IMR-90 (cell line): ENCODE measurements around the gene INSL3. TPM values are rescaled to one million over a fixed set of nuclear protein-coding genes. Genes with fewer than 3 reads are reported as not detected.
A peak's percentile ranks its signal among the peaks of the same experiment; 100 is the strongest.

ENCODE experiments used
- ATAC-seq: fragments of 200-7000 bp; cut with Tn5 transposase; 2 replicates; pipeline ENCODE4 v1.9.1; 2020; ENCODE audit warnings: low read depth, mild to moderate bottlenecking, moderate library complexity
- BruUV-seq: library from RNA; stranded (reverse); fragments of 400-500 nt; replicated peaks from 2 replicates; lab custom pipeline; 2021; lab: Mats Ljungman, UMichigan
- CTCF ChIA-PET: fragments of 300-600 bp; formaldehyde crosslinking; extraction: SDS; loops from one replicate; lab custom pipeline; 2021; ENCODE audit warnings: antibody characterized with exemption; lab: Yijun Ruan, JAX
- POLR2A ChIA-PET: fragments of 300-600 bp; sonication (Branson Sonifier 250); formaldehyde crosslinking; loops from one replicate; lab custom pipeline; 2022; ENCODE audit warnings: antibody characterized with exemption; ENCODE audit not compliant: unreplicated experiment; lab: Charles Lee
- DNase-seq: peaks from one replicate; pipeline ENCODE4 v3.0.0; 2013
- H2AFZ ChIP-seq: replicated peaks from 2 replicates; pipeline ENCODE3; 2013; ENCODE audit warnings: low read length, mild to moderate bottlenecking; ENCODE audit not compliant: poor library complexity
- H2AK5ac ChIP-seq: 2 replicates; pipeline ENCODE4 v1.6.1; 2013; ENCODE audit warnings: low read depth, low read length, inconsistent platforms
- H2AK9ac ChIP-seq: replicated peaks from 2 replicates; pipeline ENCODE3; 2013; ENCODE audit warnings: mild to moderate bottlenecking, low read depth, low read length, moderate library complexity; ENCODE audit not compliant: poor library complexity
- H2BK120ac ChIP-seq: 2 replicates; pipeline ENCODE4 v1.6.1; 2013; ENCODE audit warnings: low read depth, low read length, inconsistent platforms
- H2BK15ac ChIP-seq: 3 replicates; pipeline ENCODE4 v1.6.1; 2013; ENCODE audit warnings: low read depth, low read length, inconsistent platforms
- H2BK20ac ChIP-seq: 2 replicates; pipeline ENCODE4 v1.6.1; 2013; ENCODE audit warnings: low read depth, mild to moderate bottlenecking, inconsistent platforms, low read length, moderate library complexity
- H2BK5ac ChIP-seq: 2 replicates; pipeline ENCODE4 v1.6.1; 2013; ENCODE audit warnings: mild to moderate bottlenecking, low read depth, low read length, inconsistent platforms; ENCODE audit not compliant: poor library complexity, severe bottlenecking
- H3K14ac ChIP-seq: replicated peaks from 2 replicates; pipeline ENCODE4 v1.6.1; 2013; ENCODE audit warnings: low read depth, low read length, inconsistent platforms
- H3K18ac ChIP-seq: 2 replicates; pipeline ENCODE4 v1.6.1; 2013; ENCODE audit warnings: low read depth, low read length, control low read depth
- H3K23ac ChIP-seq: 2 replicates; pipeline ENCODE4 v1.6.1; 2013; ENCODE audit warnings: low read depth, low read length, inconsistent platforms
- H3K27ac ChIP-seq: 2 replicates; pipeline ENCODE4 v1.5.1; 2013; ENCODE audit warnings: mild to moderate bottlenecking, control low read depth, low read length; ENCODE audit not compliant: insufficient read depth
- H3K27me3 ChIP-seq: 2 replicates; pipeline ENCODE4 v1.6.1; 2013; ENCODE audit warnings: low read length; ENCODE audit not compliant: control insufficient read depth, insufficient read depth
- H3K36me3 ChIP-seq: 2 replicates; pipeline ENCODE4 v1.6.1; 2013; ENCODE audit warnings: low read length, mixed read lengths; ENCODE audit not compliant: control insufficient read depth, insufficient read depth
- H3K4ac ChIP-seq: 2 replicates; pipeline ENCODE4 v1.6.1; 2013; ENCODE audit warnings: low read depth, low read length, inconsistent platforms
- H3K4me1 ChIP-seq: 2 replicates; pipeline ENCODE4 v1.6.1; 2013; ENCODE audit warnings: low read length, mixed read lengths; ENCODE audit not compliant: control insufficient read depth, insufficient read depth
- H3K4me2 ChIP-seq: 2 replicates; pipeline ENCODE4 v1.6.1; 2013; ENCODE audit warnings: low read depth, mild to moderate bottlenecking, control low read depth, low read length, moderate library complexity
- H3K4me3 ChIP-seq: 2 replicates; pipeline ENCODE4 v1.5.1; 2013; ENCODE audit warnings: low read depth, mild to moderate bottlenecking, control low read depth, low read length, moderate library complexity; ENCODE audit not compliant: insufficient read depth
- H3K56ac ChIP-seq: 2 replicates; pipeline ENCODE4 v1.6.1; 2013; ENCODE audit warnings: low read length, inconsistent platforms; ENCODE audit not compliant: insufficient read depth; ENCODE audit errors: extremely low read depth
- H3K79me1 ChIP-seq, 2 experiments: 2 replicates each; pipeline ENCODE4 v1.6.1; 2013; ENCODE audit warnings: low read length in 2 of 2, inconsistent platforms in 1 of 2, low read depth in 1 of 2
- H3K9ac ChIP-seq: 2 replicates; pipeline ENCODE4 v1.6.1; 2013; ENCODE audit warnings: low read depth, low read length, control low read depth
- H3K9me1 ChIP-seq: 2 replicates; pipeline ENCODE4 v1.6.1; 2013; ENCODE audit warnings: low read length, inconsistent platforms; ENCODE audit not compliant: insufficient read depth
- H3K9me3 ChIP-seq: 2 replicates; pipeline ENCODE4 v1.6.1; 2013; ENCODE audit warnings: low read length; ENCODE audit not compliant: control insufficient read depth, insufficient read depth
- H4K20me1 ChIP-seq: 2 replicates; pipeline ENCODE4 v1.6.1; 2013; ENCODE audit warnings: low read length, inconsistent platforms; ENCODE audit not compliant: insufficient read depth
- H4K5ac ChIP-seq: 2 replicates; pipeline ENCODE4 v1.6.1; 2013; ENCODE audit warnings: mild to moderate bottlenecking, low read depth, low read length, control low read depth
- H4K8ac ChIP-seq, 2 experiments: 2 replicates each; pipeline ENCODE4 v1.6.1; 2013; ENCODE audit warnings: low read depth in 2 of 2, low read length in 2 of 2, control low read depth in 1 of 2, inconsistent platforms in 1 of 2
- H4K91ac ChIP-seq: 2 replicates; pipeline ENCODE4 v1.6.1; 2013; ENCODE audit warnings: low read depth, low read length, inconsistent platforms; ENCODE audit not compliant: insufficient read depth
- CTCF ChIP-seq: conservative IDR thresholded peaks from 2 replicates; pipeline ENCODE4 v1.5.1; 2012; ENCODE audit warnings: mild to moderate bottlenecking, low read depth, low read length, improper control_type of control experiment
- MAFK ChIP-seq: IDR thresholded peaks from 2 replicates; pipeline ENCODE4 v1.6.1; 2012; ENCODE audit warnings: low read depth, low read length, improper control_type of control experiment
- WGBS, 2 experiments: methylation state at CpG; one replicate each; pipeline versions ENCODE4 v1.1.5 to v1.1.7; 2013; ENCODE audit warnings: missing lambda C conversion rate in 2 of 2; ENCODE audit not compliant: insufficient read length in 1 of 2; ENCODE audit errors: extremely low coverage in 2 of 2; 5-methylcytosine and 5-hydroxymethylcytosine counted together
- dilution Hi-C: fragments of 300-500 bp; cut with HindIII; formaldehyde crosslinking; loops from one replicate; pipeline ENCODE4 v1.14.3; 2018; ENCODE audit warnings: low sequenced_read_pairs; ENCODE audit not compliant: unreplicated experiment
- in situ Hi-C: fragments of 300-500 bp; cut with MboI; formaldehyde crosslinking; loops from 3 replicates; pipeline ENCODE4 v1.14.3; 2019; ENCODE audit warnings: low sequenced_read_pairs, inconsistent platforms, mixed read lengths
- intact Hi-C: fragments of 100-400 bp; cut with micrococcal nuclease; formaldehyde crosslinking; loops from 2 replicates; pipeline ENCODE4 v1.10.0; 2022
- polyA plus RNA-seq, 3 experiments: library from polyadenylated mRNA; depleted of rRNA; stranded (reverse); fragments of >200 nt; gene quantifications; 2 replicates each; pipeline ENCODE4 v1.2.3, GENCODE V29; 2012; ENCODE audit warnings: low replicate concordance in 1 of 3
- total RNA-seq: library from RNA; depleted of rRNA; stranded (reverse); fragments of >200 nt; gene quantifications from 2 replicates; pipeline ENCODE4 v1.2.3, GENCODE V29; 2012

The INSL3 gene
- total and polyA plus RNA-seq, 2 of the 4 experiments (the other 2 are of a cell fraction) = not detected

- peaks cover 62% of the 10 kb centered on the region for H3K27me3 ChIP-seq
Observed at GRCh38 chr19:17794731-17795494, 26.4 kb downstream of the INSL3 start, which contains the start of gene B3GNT3. B3GNT3 (plus strand) TSS chr19:17795138; CDS start chr19:17807808, 12,670 bp downstream.

More at GRCh38 chr19:17794731-17795494, 26.4 kb downstream of the INSL3 start, which contains the start of gene B3GNT3:
- CTCF ChIA-PET = interaction anchor here (1.7 kb wide), 1 partner anchor 28 kb away, joined by 5 read pairs; no protein-coding TSS in a partner anchor
- no peaks in the 10 kb centered on the region for H3K36me3 ChIP-seq
- POLR2A ChIA-PET = no interaction called here
- no peaks in the 10 kb centered on the region for H4K20me1 ChIP-seq
- no peak within 1 kb of the TSS for H2AK9ac ChIP-seq
- H3K4me1 ChIP-seq = no peaks in the 10 kb centered on the region
- H3K4ac ChIP-seq = no peak within 1 kb of the TSS
- no peak within 1 kb of the TSS for H3K14ac ChIP-seq
- H2BK5ac ChIP-seq = no peak within 1 kb of the TSS
- no peak within 1 kb of the TSS for H3K18ac ChIP-seq
- H3K9me1 ChIP-seq = no peaks in the 10 kb centered on the region
- no peak within 1 kb of the TSS for H4K5ac ChIP-seq
- 16% methylated on average over 23 of the region's 50 CpGs; no CpG with 5 or more reads in 1 of the 2 experiments for WGBS, 2 experiments
- intact Hi-C loops = no loop called here
- no peak for DNase-seq
- no peaks in the 10 kb centered on the region for H3K79me1 ChIP-seq
- H2BK120ac ChIP-seq = no peak within 1 kb of the TSS
- no peak within 1 kb of the TSS for H3K56ac ChIP-seq
- in situ Hi-C loops = no loop called here
- ATAC-seq = no peak
- no peak within 1 kb of the TSS for H3K4me3 ChIP-seq
- no peak within 1 kb of the TSS for H3K4me2 ChIP-seq
- H4K91ac ChIP-seq = no peak within 1 kb of the TSS
- TF ChIP-seq CTCF (no peak), MAFK (no peak)
- dilution Hi-C loops = no loop called here
- H3K9ac ChIP-seq = no peak within 1 kb of the TSS
- H2AFZ ChIP-seq = peak within 1 kb of the TSS; percentile 51
- H3K23ac ChIP-seq = no peak within 1 kb of the TSS
- no peak within 1 kb of the TSS for H2BK15ac ChIP-seq
- peaks cover 3% of the 10 kb centered on the region; the same call in 1 of the 2 replicates for H3K9me3 ChIP-seq
- no peak within 1 kb of the TSS for H2AK5ac ChIP-seq
- H4K8ac ChIP-seq = no peak within 1 kb of the TSS
- no peak within 1 kb of the TSS for H3K27ac ChIP-seq
- no TSS peak for BruUV-seq
- H2BK20ac ChIP-seq = no peak within 1 kb of the TSS
